GM21717 (cell line): ENCODE measurements around the gene ANKRD22.

Source experiments
- ATAC-seq: cut with Tn5 transposase; IDR thresholded peaks from one replicate; pipeline ENCODE4 v1.9.1; 2021; ENCODE audit warnings: mild to moderate bottlenecking, moderate library complexity; ENCODE audit not compliant: unreplicated experiment

Gene ANKRD22

GRCh38 chr10:88803641-88804040, 48.0 kb downstream of the ANKRD22 start:
- ATAC-seq: no peak

DNA sequence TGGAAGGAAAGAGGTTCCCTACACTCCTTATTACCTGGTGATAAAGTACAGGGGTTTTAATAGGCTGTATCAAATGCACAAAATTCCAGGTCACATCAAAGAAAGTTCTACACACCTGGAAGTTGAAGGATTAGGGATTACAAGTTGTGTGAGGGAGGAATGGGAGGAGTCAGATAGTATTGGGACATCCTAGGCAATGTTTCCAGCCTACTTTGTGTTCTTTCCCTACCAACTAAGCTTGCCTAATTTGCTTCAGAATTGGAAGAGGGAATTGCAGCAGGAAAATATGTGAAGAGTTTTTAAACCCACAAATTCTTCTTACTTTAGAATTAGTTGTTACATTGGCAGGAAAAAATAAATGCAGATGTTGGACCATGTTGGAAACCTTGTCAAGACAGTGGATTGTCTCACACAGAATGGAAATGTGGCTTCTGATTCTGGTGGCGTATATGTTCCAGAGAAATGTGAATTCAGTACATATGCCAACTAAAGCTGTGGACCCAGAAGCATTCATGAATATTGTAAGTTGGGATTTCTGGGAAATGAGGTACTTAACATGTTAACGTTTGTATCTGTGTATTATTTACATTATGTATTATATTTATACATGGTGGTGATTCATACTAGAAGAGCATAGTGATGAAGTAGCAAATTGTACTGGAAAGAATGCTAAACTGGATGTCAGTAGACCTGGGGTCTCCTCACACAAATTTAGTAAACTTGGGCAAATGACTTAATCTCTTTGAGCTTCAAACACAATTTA, 48.9 kb downstream of the ANKRD22 start, which contains the start of gene LIPM:
Gene LIPM, plus strand, starts transcription at position 208 of the 763 bp plus-strand sequence. Its CDS starts 167 bp downstream, at position 375.
- no peak for ATAC-seq

- ATAC-seq: no peak
Measured at GRCh38 chr10:88800152-88801125, 51.2 kb downstream of the ANKRD22 start.

GRCh38 chr10:88794731-88795130, 56.9 kb downstream of the ANKRD22 start:
- no peak for ATAC-seq

- ATAC-seq: no peak
Measured at GRCh38 chr10:88793712-88794299, 57.8 kb downstream of the ANKRD22 start.

DNA sequence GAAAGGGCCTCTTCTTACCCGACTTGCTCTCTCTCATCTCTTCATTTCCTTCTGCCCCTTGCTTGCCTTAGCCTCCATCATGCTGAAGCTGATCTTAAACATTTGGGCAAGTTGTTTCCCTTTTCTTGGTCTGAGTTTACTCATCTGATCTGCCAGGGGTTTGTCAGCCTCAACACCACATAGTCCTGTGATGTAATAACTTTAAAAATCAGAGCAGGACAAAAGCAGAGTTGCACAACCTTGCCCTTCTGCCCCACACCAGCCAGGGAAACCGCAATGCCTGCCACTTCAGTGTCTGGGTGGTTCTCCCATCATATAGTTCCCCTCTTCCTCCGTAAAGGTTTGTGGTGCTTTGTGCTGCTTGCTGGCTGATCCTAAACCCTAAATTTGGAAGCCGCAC, 59.0 kb downstream of the ANKRD22 start:
- no peak for ATAC-seq

DNA sequence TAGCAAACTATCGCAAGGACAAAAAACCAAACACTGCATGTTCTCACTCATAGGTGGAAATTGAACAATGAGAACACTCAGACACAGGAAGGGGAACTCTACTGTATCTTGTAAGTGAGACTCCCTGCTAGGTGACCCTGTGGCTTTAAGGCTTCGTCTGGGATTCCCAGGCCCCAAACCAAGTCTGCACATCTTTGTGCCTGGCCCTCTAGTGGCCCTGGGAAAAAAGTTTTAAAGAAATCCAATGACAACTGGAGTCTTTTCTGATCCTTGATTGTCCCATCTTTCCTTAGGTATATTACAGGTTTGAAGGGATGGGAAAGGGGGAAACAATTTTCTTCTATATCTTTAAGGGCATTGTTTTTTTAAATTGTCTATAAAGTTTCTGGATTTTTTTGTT, 59.7 kb downstream of the ANKRD22 start:
- no peak for ATAC-seq

DNA sequence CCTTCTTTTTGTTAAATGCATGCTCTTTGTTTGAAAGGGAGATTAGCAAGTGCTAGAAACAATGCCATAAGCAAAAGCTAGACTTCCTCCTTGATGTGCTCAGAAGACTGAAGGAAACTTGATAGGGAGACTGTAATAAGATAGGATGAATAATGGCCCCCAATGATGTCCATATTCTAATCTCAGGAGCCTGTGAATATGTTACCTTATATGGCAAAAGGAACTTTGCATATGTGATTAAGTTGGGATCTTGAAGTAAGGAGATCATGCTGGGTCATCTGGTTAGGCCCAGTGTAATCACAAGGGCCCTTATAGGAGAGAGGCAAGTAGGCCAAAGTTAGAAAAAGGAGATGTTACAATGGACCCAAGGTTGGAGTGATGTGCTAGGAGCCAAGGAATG, 62.7 kb downstream of the ANKRD22 start:
- ATAC-seq: no peak

DNA sequence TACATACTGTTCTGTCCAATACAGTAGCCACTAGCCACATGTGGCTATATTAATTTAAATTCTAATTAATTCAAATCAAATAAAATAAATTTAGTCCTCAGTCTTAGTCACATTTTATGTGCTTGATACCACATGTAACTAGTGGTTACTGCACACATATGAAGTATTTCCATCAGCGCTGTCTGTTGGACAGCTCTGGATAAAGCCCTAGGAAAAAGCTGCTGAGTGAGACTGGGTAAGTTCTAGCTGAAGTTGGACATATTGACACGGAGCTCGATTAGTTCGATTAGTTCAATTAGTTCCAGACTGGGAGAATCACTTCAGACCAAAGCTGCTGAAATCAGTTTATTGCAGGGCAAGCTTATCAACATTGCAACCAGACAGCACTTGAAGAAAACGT, 64.2 kb downstream of the ANKRD22 start:
- no peak for ATAC-seq

DNA sequence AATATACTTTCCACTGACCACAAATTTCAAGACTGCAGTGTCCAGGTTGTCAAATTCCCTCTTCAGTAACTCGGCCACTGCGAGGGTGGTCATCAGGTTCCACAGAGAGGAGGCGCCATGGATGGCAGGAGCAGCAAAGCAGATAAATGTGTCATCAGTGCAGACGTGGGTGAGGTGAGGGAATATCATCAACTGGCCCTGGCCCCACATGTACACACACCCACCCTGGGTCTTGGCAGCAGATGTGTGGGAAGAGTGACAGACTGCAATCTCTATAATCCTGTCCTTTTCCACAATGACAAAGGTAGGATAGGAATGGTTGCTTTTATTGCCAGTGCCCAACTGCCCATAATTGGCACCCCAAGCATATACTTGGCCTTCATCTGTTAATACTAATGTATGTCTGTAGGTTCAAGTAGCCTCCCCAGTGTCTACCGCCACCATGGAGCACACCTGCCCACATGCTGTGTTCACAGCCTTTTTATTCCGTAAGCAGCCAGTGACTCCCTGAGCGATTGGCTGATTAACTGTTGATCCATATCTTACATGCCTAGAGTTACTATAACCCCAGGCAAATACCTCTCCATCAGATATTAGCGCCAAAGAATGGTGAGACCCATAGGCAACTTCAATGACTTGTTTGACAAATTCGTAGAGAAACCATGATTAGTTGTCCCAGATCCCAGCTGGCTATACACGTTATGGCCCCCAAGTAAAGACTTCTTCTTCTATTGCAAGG, 65.4 kb downstream of the ANKRD22 start:
- ATAC-seq: no peak

DNA sequence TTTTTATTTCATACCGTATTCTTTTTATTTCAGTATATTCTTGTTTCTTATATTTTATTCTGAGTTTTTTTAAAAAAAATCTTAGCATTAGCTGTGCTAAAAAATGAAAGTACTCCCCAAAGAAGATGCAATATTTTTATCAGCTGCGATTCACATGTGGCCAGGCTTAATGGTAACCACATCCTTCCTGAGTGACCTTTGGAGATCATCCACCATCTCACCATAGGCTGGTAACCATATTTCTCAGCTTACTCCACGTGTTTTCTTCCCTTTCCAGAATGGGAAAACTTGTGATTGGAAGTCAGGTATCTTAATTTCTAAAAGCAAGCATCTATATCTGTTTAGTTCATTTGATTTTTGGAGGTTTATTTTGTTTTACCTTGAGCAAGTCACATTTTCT, 67.9 kb downstream of the ANKRD22 start:
- ATAC-seq: no peak

DNA sequence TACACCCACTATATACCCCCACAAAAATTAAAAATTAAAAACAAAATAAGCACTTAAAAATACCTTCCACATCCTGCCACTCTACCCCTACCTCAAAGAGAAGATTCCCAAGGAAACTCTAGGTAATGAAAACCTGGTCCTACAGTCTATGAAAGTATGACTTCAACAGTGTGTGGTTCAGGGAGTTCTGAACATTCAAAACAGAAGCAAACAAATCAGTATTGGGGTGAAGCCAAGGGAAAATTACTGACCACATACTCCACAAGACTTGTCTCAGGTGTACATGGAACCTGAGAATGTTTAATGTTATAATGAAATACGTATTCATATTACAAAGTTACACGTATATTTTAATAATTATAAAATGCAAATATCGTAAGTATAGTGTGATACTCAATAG, 69.4 kb downstream of the ANKRD22 start:
- ATAC-seq: no peak

GRCh38 chr10:88781206-88781605, 70.4 kb downstream of the ANKRD22 start:
- ATAC-seq: no peak
